Activated CD8-positive, alpha-beta memory T cell treated with anti-CD3 and anti-CD28 coated beads for 36 hours (primary cell): Measurements from ENCODE around the gene PTPN5. TPM values are rescaled to one million over a fixed set of nuclear protein-coding genes. Genes with fewer than 3 reads are reported as not detected.

Experiments used
- CTCF ChIA-PET: fragments of 350-600 bp; sonication (Branson Sonifier 250); formaldehyde crosslinking; loops from one replicate; lab custom pipeline; 2021; ENCODE audit warnings: antibody characterized with exemption; lab: Charles Lee
- POLR2A ChIA-PET: fragments of 350-600 bp; sonication (Branson Sonifier 250); formaldehyde crosslinking; loops from one replicate; lab custom pipeline; 2021; ENCODE audit warnings: antibody characterized with exemption; lab: Charles Lee
- total RNA-seq, 2 experiments: library from RNA; stranded (reverse); gene quantifications; one replicate each; pipeline ENCODE4 v1.2.3, GENCODE V29; 2021

Gene PTPN5
- total RNA-seq, 2 experiments from 2014 or later, result not detected

- CTCF ChIA-PET, result no interaction called here
Observed at GRCh38 chr11:18726040-18726439, 65.6 kb downstream of the PTPN5 start, which contains the start of gene IGSF22. IGSF22 (minus strand) TSS chr11:18726188; CDS start chr11:18724236, 1,952 bp downstream.

GRCh38 chr11:18723991-18724390, 67.6 kb downstream of the PTPN5 start:
- CTCF ChIA-PET, result interaction anchor here (1.1 kb wide), 1 partner anchor 42 kb away, joined by 3 read pairs; no protein-coding TSS in a partner anchor

More at GRCh38 chr11:18726040-18726439, 65.6 kb downstream of the PTPN5 start, which contains the start of gene IGSF22:
- POLR2A ChIA-PET, result no interaction called here

GRCh38 chr11:18722293-18722637, 69.3 kb downstream of the PTPN5 start:
- ChIA-PET CTCF (interaction anchor here (0.6 to 2.7 kb wide), 15 partner anchors 9 to 218 kb away, joined by 3 to 10 read pairs (median 5); partner anchors contain the start of genes SPTY2D1 and TMEM86A), POLR2A (interaction anchor here (0.6 to 1.2 kb wide), 2 partner anchors 134 to 196 kb away, joined by 3 read pairs; partner anchors contain the start of genes TSG101 and UEVLD)

More at GRCh38 chr11:18723991-18724390, 67.6 kb downstream of the PTPN5 start:
- POLR2A ChIA-PET, result interaction anchor here (0.8 kb wide), 1 partner anchor 95 kb away, joined by 4 read pairs; no protein-coding TSS in a partner anchor

- CTCF ChIA-PET, result interaction anchor here (0.6 to 2.7 kb wide), 16 partner anchors 8 to 218 kb away, joined by 3 to 10 read pairs (median 5); partner anchors contain the start of genes SPTY2D1 and TMEM86A
- POLR2A ChIA-PET, result interaction anchor here (0.6 to 1.2 kb wide), 2 partner anchors 134 to 195 kb away, joined by 3 read pairs; partner anchors contain the start of genes TSG101 and UEVLD
Observed at GRCh38 chr11:18721561-18722292, 69.9 kb downstream of the PTPN5 start.

- ChIA-PET CTCF (interaction anchor here (0.8 to 2.7 kb wide), 10 partner anchors 7 to 46 kb away, joined by 3 to 10 read pairs (median 5); partner anchors contain the start of gene TMEM86A), POLR2A (interaction anchor here (1.1 to 1.2 kb wide), 2 partner anchors 12 to 133 kb away, joined by 3 to 4 read pairs; partner anchors contain the start of gene UEVLD)
Observed at GRCh38 chr11:18720808-18721560, 70.6 kb downstream of the PTPN5 start.

GRCh38 chr11:18720091-18720807, 71.3 kb downstream of the PTPN5 start:
- ChIA-PET CTCF (interaction anchor here (0.8 to 2.7 kb wide), 2 partner anchors 8 to 15 kb away, joined by 3 to 10 read pairs; no protein-coding TSS in a partner anchor), POLR2A (interaction anchor here (1.1 kb wide), 1 partner anchor 11 kb away, joined by 4 read pairs; no protein-coding TSS in a partner anchor)

GRCh38 chr11:18715476-18715875, 76.1 kb downstream of the PTPN5 start:
- CTCF ChIA-PET, result interaction anchor here (0.7 kb wide), 1 partner anchor 16 kb away, joined by 3 read pairs; no protein-coding TSS in a partner anchor
- POLR2A ChIA-PET, result no interaction called here

GRCh38 chr11:18714443-18714780, 77.2 kb downstream of the PTPN5 start:
- ChIA-PET POLR2A (no interaction called here), CTCF (interaction anchor here (1.9 kb wide), 1 partner anchor 8 kb away, joined by 7 read pairs; no protein-coding TSS in a partner anchor)

- POLR2A ChIA-PET, result no interaction called here
- CTCF ChIA-PET, result interaction anchor here (1.9 kb wide), 1 partner anchor 8 kb away, joined by 7 read pairs; no protein-coding TSS in a partner anchor
Observed at GRCh38 chr11:18713646-18714442, 77.8 kb downstream of the PTPN5 start.

- CTCF ChIA-PET, result interaction anchor here (1.6 kb wide), 1 partner anchor 12 kb away, joined by 3 read pairs; no protein-coding TSS in a partner anchor
- POLR2A ChIA-PET, result no interaction called here
Observed at GRCh38 chr11:18710545-18710944, 81.1 kb downstream of the PTPN5 start.

- POLR2A ChIA-PET, result interaction anchor here (1.4 kb wide), 1 partner anchor 11 kb away, joined by 4 read pairs; no protein-coding TSS in a partner anchor
- CTCF ChIA-PET, result interaction anchor here (1.6 kb wide), 1 partner anchor 13 kb away, joined by 3 read pairs; no protein-coding TSS in a partner anchor
Observed at GRCh38 chr11:18709414-18709813, 82.2 kb downstream of the PTPN5 start.

GRCh38 chr11:18707811-18708340, 83.7 kb downstream of the PTPN5 start:
- ChIA-PET CTCF (interaction anchor here (0.6 to 1.2 kb wide), 2 partner anchors 14 to 151 kb away, joined by 3 to 5 read pairs; no protein-coding TSS in a partner anchor), POLR2A (no interaction called here)

GRCh38 chr11:18706330-18707243, 85.0 kb downstream of the PTPN5 start:
- ChIA-PET POLR2A (interaction anchor here (0.6 kb wide), 1 partner anchor 1136 kb away, joined by 3 read pairs; no protein-coding TSS in a partner anchor), CTCF (interaction anchor here (0.8 to 3.0 kb wide), 4 partner anchors 12 to 22 kb away, joined by 3 to 10 read pairs (median 4); no protein-coding TSS in a partner anchor)

- POLR2A ChIA-PET, result interaction anchor here (0.6 kb wide), 1 partner anchor 1137 kb away, joined by 3 read pairs; no protein-coding TSS in a partner anchor
- CTCF ChIA-PET, result interaction anchor here (0.8 to 3.0 kb wide), 3 partner anchors 11 to 22 kb away, joined by 3 to 10 read pairs (median 3); no protein-coding TSS in a partner anchor
Observed at GRCh38 chr11:18705651-18706281, 85.8 kb downstream of the PTPN5 start.

GRCh38 chr11:18704698-18705097, 86.9 kb downstream of the PTPN5 start:
- CTCF ChIA-PET, result interaction anchor here (3.0 kb wide), 1 partner anchor 17 kb away, joined by 10 read pairs; no protein-coding TSS in a partner anchor
- POLR2A ChIA-PET, result no interaction called here
